ENCODE data around the gene PRMT9.

The PRMT9 gene

DNA sequence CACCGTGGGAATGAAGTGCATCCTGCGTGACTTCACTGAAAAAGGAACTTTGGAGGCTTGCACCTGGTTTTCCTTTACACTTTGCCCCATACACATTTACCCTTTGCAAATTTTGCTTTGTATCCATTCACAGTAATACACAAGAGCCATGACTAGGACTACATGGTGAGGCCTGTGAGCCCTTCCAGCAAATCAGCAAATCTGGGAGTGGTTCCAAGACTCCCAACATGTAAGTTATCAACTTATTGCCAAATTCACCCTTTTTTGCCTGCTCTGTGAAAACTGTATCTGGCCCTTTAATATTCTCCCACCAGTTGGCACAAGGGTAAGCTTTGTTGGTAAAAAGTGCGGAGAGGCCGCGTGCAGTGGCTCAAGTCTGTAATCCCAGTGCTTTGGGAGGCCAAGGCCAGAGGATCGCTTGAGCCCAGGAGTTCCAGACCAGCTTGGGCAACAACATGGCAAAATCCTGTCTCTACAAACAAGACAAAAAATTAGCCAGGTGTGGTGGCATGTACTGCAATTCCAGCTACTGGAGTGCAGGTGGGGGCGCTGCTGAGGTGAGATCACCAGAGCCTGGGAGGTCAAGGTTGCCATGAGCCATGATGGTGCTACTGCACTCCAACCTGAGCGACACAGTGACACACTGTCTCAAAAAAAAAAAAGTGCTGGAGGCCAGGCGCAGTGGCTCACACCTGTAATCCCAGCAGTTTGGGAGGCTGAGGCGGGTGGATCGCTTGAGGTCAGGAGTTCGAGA lies 5.0 kb downstream of the PRMT9 start:
- no peak overlapping the region for H3K4me3 ChIP-seq (replicated peaks; ENCODE audit: low read depth, low read length)
- TF ChIP-seq CTCF (IDR thresholded peaks at IDR 0.05; ENCODE audit: low read depth, low read length, missing control alignments), result no peak
- DNase-seq (ENCODE audit: extremely low read depth, low read depth), result no peak

- TF ChIP-seq CTCF (IDR thresholded peaks at IDR 0.05; ENCODE audit: low read depth, low read length, missing control alignments), result no peak
- no peak overlapping the region for H3K4me3 ChIP-seq (replicated peaks; ENCODE audit: low read depth, low read length)
- no peak for DNase-seq (ENCODE audit: extremely low read depth, low read depth)
Measured at GRCh38 chr4:147678106-147678505, 5.9 kb downstream of the PRMT9 start.

- no peak for TF ChIP-seq CTCF (IDR thresholded peaks at IDR 0.05; ENCODE audit: low read depth, low read length, missing control alignments)
- no peak overlapping the region for H3K4me3 ChIP-seq (replicated peaks; ENCODE audit: low read depth, low read length)
- DNase-seq (ENCODE audit: extremely low read depth, low read depth), result no peak
Measured at GRCh38 chr4:147674496-147674895, 9.5 kb downstream of the PRMT9 start.

- DNase-seq (ENCODE audit: extremely low read depth, low read depth), result no peak
- no peak for TF ChIP-seq CTCF (IDR thresholded peaks at IDR 0.05; ENCODE audit: low read depth, low read length, missing control alignments)
- H3K4me3 ChIP-seq (replicated peaks; ENCODE audit: low read depth, low read length), result no peak overlapping the region
Measured at GRCh38 chr4:147674073-147674472, 9.9 kb downstream of the PRMT9 start.

- DNase-seq (ENCODE audit: extremely low read depth, low read depth), result no peak
- no peak for TF ChIP-seq CTCF (IDR thresholded peaks at IDR 0.05; ENCODE audit: low read depth, low read length, missing control alignments)
- no peak overlapping the region for H3K4me3 ChIP-seq (replicated peaks; ENCODE audit: low read depth, low read length)
Measured at GRCh38 chr4:147658501-147658900, 25.5 kb downstream of the PRMT9 start.

- no peak for TF ChIP-seq CTCF (IDR thresholded peaks at IDR 0.05; ENCODE audit: low read depth, low read length, missing control alignments)
- DNase-seq (ENCODE audit: extremely low read depth, low read depth), result no peak
- no peak overlapping the region for H3K4me3 ChIP-seq (replicated peaks; ENCODE audit: low read depth, low read length)
Measured at GRCh38 chr4:147655639-147656038, 28.3 kb downstream of the PRMT9 start.

DNA sequence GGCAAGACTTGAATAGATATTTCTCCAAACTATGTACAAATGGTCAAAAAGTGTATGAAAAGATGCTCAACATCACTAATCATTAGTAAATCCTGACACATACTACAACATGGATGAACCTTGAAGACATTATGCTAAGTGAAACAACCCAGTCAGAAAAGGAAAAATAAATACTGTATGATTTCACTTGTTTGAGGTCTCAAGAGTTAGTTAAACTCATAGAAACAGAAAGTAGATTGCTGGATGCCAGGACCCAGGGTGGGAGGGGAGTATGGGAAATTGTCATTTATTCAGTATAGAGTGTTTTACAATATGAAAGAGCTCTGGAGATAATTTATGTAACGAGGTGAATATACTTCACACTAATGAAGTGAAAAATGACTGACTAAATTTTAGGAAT lies 32.4 kb downstream of the PRMT9 start:
- no peak for DNase-seq (ENCODE audit: extremely low read depth, low read depth)
- H3K4me3 ChIP-seq (replicated peaks; ENCODE audit: low read depth, low read length), result no peak overlapping the region
- no peak for TF ChIP-seq CTCF (IDR thresholded peaks at IDR 0.05; ENCODE audit: low read depth, low read length, missing control alignments)

All from HFF-Myc (cell line).